K562 (cell line): ENCODE measurements around the gene NBEAL1. TPM values are rescaled to one million over a fixed set of nuclear protein-coding genes. Genes with fewer than 3 reads are reported as not detected.
A peak's percentile ranks its signal among the peaks of the same experiment; 100 is the strongest.

Experiments
- CREB5 ChIP-seq: fragments of 250-450 bp; sonication (Bioruptor Pico); IDR thresholded peaks from 2 replicates; pipeline ENCODE4 v1.5.0; 2020; ENCODE audit warnings: mild to moderate bottlenecking
- CTCF ChIP-seq, 3 experiments: IDR thresholded peaks in 2 of 3; conservative IDR thresholded peaks in 1 of 3; 2 replicates each; pipeline ENCODE4 v1.5.1; 2011 to 2012; ENCODE audit warnings: low read length in 3 of 3, mild to moderate bottlenecking in 3 of 3, control low read depth in 2 of 3, improper control_type of control experiment in 1 of 3, inconsistent platforms in 1 of 3, low read depth in 1 of 3, mixed read lengths in 1 of 3, moderate library complexity in 1 of 3; ENCODE audit not compliant: insufficient read depth in 2 of 3
- FOXP4 ChIP-seq: sonication (generic); formaldehyde crosslinking; IDR thresholded peaks from 2 replicates; pipeline ENCODE4 v1.8.0; 2022; ENCODE audit warnings: mild to moderate bottlenecking, missing genetic modification reagents, borderline replicate concordance
- KLF13 ChIP-seq: fragments of 450-650 bp; IDR thresholded peaks from 2 replicates; pipeline ENCODE4 v1.6.1; 2016; ENCODE audit warnings: missing genetic modification characterization, low read depth, mild to moderate bottlenecking, missing compliant biosample characterization, moderate library complexity, borderline replicate concordance
- LARP7 ChIP-seq: fragments of 450-650 bp; IDR thresholded peaks from 2 replicates; pipeline ENCODE4 v1.6.1; 2016
- PRDM10 ChIP-seq: fragments of 450-650 bp; IDR thresholded peaks from 2 replicates; pipeline ENCODE4 v1.6.1; 2018; ENCODE audit not compliant: partially characterized antibody
- RAD21 ChIP-seq, 2 experiments: fragments of 250-450 bp in 1 of 2; fragments of 450-650 bp in 1 of 2; sonication (Bioruptor Pico) in 1 of 2; formaldehyde crosslinking in 1 of 2; IDR thresholded peaks in 1 of 2; conservative IDR thresholded peaks in 1 of 2; 2 replicates each; pipeline versions ENCODE4 v1.4.0 to v1.8.0; 2020 to 2022; ENCODE audit warnings: mild to moderate bottlenecking in 2 of 2, moderate library complexity in 1 of 2
- SMC3 ChIP-seq: conservative IDR thresholded peaks from 2 replicates; pipeline ENCODE4 v1.6.1; 2011; ENCODE audit warnings: low read depth, low read length, improper control_type of control experiment; ENCODE audit not compliant: insufficient read depth
- ZNF347 ChIP-seq: fragments of 450-650 bp; formaldehyde crosslinking; IDR thresholded peaks from 2 replicates; pipeline ENCODE4 v1.4.0; 2020; ENCODE audit warnings: low read depth, mild to moderate bottlenecking, moderate library complexity
- ZNF77 ChIP-seq: fragments of 250-450 bp; sonication (Bioruptor Pico); IDR thresholded peaks from 2 replicates; pipeline ENCODE4 v1.5.0; 2020
- polyA plus RNA-seq, 8 experiments: library from polyadenylated mRNA; depleted of rRNA in 4 of 8; stranded (reverse) in 5 of 8; unstranded in 3 of 8; fragments of >200 nt; fragmentation: Nextera tagmentation in 2 of 8; fragmentation: Illumina TruSeq in 1 of 8; extraction: Ambion mirVana in 2 of 8; extraction: Trizol in 1 of 8; gene quantifications; 2 replicates each; pipeline versions ENCODE4 v1.2.1 to v1.2.3, GENCODE V29; 2011 to 2014; ENCODE audit warnings: inconsistent platforms in 1 of 8, missing spikeins in 1 of 8
- total RNA-seq, 7 experiments: library from RNA; depleted of rRNA in 6 of 7; stranded (reverse); fragments of >200 nt in 6 of 7; fragmentation: Illumina TruSeq in 2 of 7; extraction: Trizol in 2 of 7; gene quantifications; 2 replicates each; pipeline versions ENCODE4 v1.2.1 to v1.2.3, GENCODE V29; 2011 to 2021; ENCODE audit warnings: low replicate concordance in 1 of 7

Gene NBEAL1
- total and polyA plus RNA-seq, 9 of the 15 experiments (the other 6 are each of a cell fraction or from before 2014, with no cell fraction given): 2.1 to 13.5 (median 7.3) TPM

GRCh38 chr2:203225423-203226039 is 210.9 kb downstream of the NBEAL1 start (continued):
- peak; percentile 47 for TF ChIP-seq SMC3
- TF ChIP-seq KLF13 (tag): no peak
- no peak for TF ChIP-seq ZNF77 (CRISPR knock-in tag)
- no peak for TF ChIP-seq PRDM10
- TF ChIP-seq CTCF (IDR thresholded peaks at IDR 0.05 in 2 of 3, conservative IDR thresholded peaks at IDR 0.05 in 1 of 3; ENCODE audit: insufficient read depth in 2 of 3, low read depth in 1 of 3, low read length in 3 of 3): peak; percentile 57 to 62 (median 61)
- TF ChIP-seq RAD21 (CRISPR knock-in tag; conservative IDR thresholded peaks at IDR 0.05 in 1 of 2, IDR thresholded peaks at IDR 0.05 in 1 of 2): peak in 1 of 2 experiments; percentile 61; a peak in 2 of 4 replicates
- no peak for TF ChIP-seq FOXP4 (CRISPR knock-in tag)
- TF ChIP-seq ZNF347 (CRISPR knock-in tag): no peak
- no peak for TF ChIP-seq LARP7
- TF ChIP-seq CREB5: no peak
